ENCODE results near the gene NEK1. TPM values are rescaled to one million over a fixed set of nuclear protein-coding genes. Genes with fewer than 3 reads are reported as not detected.

NEK1 gene
- total RNA-seq, 1 experiment from 2014 or later: 12.3 TPM

GRCh38 chr4:169611157-169611556, 1.2 kb downstream of the NEK1 start:
- no peak overlapping the region for H2BK20ac ChIP-seq (ENCODE audit: low read depth, low read length, poor library complexity, severe bottlenecking)
- H3K23ac ChIP-seq (ENCODE audit: insufficient read length, low read depth, low read length): no peak overlapping the region
- no CpG with 5 or more reads among the region's 4 CpGs for WGBS (ENCODE audit: extremely low coverage, insufficient read length, low lambda C conversion rate)
- H3K27me3 Mint-ChIP-seq (ENCODE audit: low read depth): no peaks in the 10 kb centered on the region
- H3K18ac ChIP-seq (ENCODE audit: insufficient read length, low read depth, low read length): no peak overlapping the region
- no peak overlapping the region for H3K27ac ChIP-seq (ENCODE audit: insufficient read length, low read depth, low read length)
- H2AFZ ChIP-seq (ENCODE audit: low read length): no peak overlapping the region
- no peak overlapping the region for H3K14ac ChIP-seq (ENCODE audit: insufficient read depth, low read length)
- H3K27me3 ChIP-seq (ENCODE audit: insufficient read depth, low read length): no peaks in the 10 kb centered on the region
- H2BK12ac ChIP-seq (ENCODE audit: insufficient read length, low read depth, low read length): no peak overlapping the region
- no peak overlapping the region for H2BK15ac ChIP-seq (ENCODE audit: low read depth, low read length)
- no peaks in the 10 kb centered on the region for H3K79me1 ChIP-seq (ENCODE audit: insufficient read depth, low read depth, low read length, poor library complexity, severe bottlenecking)
- no peaks in the 10 kb centered on the region for H3K23me2 ChIP-seq (ENCODE audit: insufficient read length, low read depth, low read length, poor library complexity, severe bottlenecking)
- no peak overlapping the region for H2BK5ac ChIP-seq (ENCODE audit: insufficient read length, low read length)
- H4K5ac ChIP-seq (ENCODE audit: insufficient read length, low read depth, low read length): no peak overlapping the region
- no peaks in the 10 kb centered on the region; a peak in 3 of 7 replicates for H3K36me3 Mint-ChIP-seq (ENCODE audit: insufficient read depth in 1 of 3, low read depth in 3 of 3)
- no peak overlapping the region for H3T11ph ChIP-seq (ENCODE audit: low read length)
- no peaks in the 10 kb centered on the region for H4K20me1 ChIP-seq (ENCODE audit: control insufficient read depth, insufficient read depth, insufficient read length)
- no peak overlapping the region for H3K9ac ChIP-seq (ENCODE audit: extremely low read depth, insufficient read length, low read length)
- H3K9me3 Mint-ChIP-seq: no peaks in the 10 kb centered on the region
- H3K4ac ChIP-seq (ENCODE audit: low read depth, low read length): no peak overlapping the region
- no peak overlapping the region for H4K91ac ChIP-seq (ENCODE audit: insufficient read length, low read depth, low read length)
- no peak overlapping the region for H3K27ac Mint-ChIP-seq
- peaks cover 8 to 20% of the 10 kb centered on the region in 2 experiments for H3K4me1 Mint-ChIP-seq
- peak overlapping the region; percentile 94 to 95 for H3K4me3 Mint-ChIP-seq
- no peak overlapping the region for H2AK5ac ChIP-seq (ENCODE audit: insufficient read length, low read length)
- DNase-seq: no peak
- H3K56ac ChIP-seq (ENCODE audit: insufficient read length, low read depth, low read length): no peak overlapping the region
- no peak for TF ChIP-seq CTCF (conservative IDR thresholded peaks at IDR 0.05)
- 0 out of 2 replicates have a peak, but pooled peaks cover 3% of the 10 kb centered on the region for H3K4me1 ChIP-seq (ENCODE audit: insufficient read depth, low read length)
- H3K4me2 ChIP-seq (ENCODE audit: insufficient read depth, insufficient read length, low read length): no peak overlapping the region
- no peaks in the 10 kb centered on the region for H3K9me3 ChIP-seq (ENCODE audit: control insufficient read depth, low read depth, low read length)
- H4K8ac ChIP-seq (replicated peaks; ENCODE audit: insufficient read length, low read depth, low read length): no peak overlapping the region
- no peak overlapping the region for H2BK120ac ChIP-seq (ENCODE audit: low read depth, low read length, poor library complexity, severe bottlenecking)
- H3K79me2 ChIP-seq (ENCODE audit: insufficient read depth, low read length): peaks cover 2% of the 10 kb centered on the region; the same call in 1 of the 2 replicates

Data from H9 (cell line).